HL-60 (cell line): Measurements from ENCODE around the gene BICRAL.

ENCODE experiments used
- POLR2AphosphoS5 ChIP-seq: IDR thresholded peaks from 2 replicates; pipeline ENCODE4 v1.6.1; 2012; ENCODE audit warnings: low read depth
- REST ChIP-seq: IDR thresholded peaks from 2 replicates; pipeline ENCODE4 v1.6.1; 2012; ENCODE audit warnings: low read depth; ENCODE audit not compliant: insufficient replicate concordance
- TF ChIP-seq, protein P1 (sequence below): IDR thresholded peaks from one replicate; pipeline ENCODE4 v1.5.1; 2011; ENCODE audit warnings: low read length, control low read depth, inconsistent platforms; ENCODE audit not compliant: insufficient read depth

DNA sequence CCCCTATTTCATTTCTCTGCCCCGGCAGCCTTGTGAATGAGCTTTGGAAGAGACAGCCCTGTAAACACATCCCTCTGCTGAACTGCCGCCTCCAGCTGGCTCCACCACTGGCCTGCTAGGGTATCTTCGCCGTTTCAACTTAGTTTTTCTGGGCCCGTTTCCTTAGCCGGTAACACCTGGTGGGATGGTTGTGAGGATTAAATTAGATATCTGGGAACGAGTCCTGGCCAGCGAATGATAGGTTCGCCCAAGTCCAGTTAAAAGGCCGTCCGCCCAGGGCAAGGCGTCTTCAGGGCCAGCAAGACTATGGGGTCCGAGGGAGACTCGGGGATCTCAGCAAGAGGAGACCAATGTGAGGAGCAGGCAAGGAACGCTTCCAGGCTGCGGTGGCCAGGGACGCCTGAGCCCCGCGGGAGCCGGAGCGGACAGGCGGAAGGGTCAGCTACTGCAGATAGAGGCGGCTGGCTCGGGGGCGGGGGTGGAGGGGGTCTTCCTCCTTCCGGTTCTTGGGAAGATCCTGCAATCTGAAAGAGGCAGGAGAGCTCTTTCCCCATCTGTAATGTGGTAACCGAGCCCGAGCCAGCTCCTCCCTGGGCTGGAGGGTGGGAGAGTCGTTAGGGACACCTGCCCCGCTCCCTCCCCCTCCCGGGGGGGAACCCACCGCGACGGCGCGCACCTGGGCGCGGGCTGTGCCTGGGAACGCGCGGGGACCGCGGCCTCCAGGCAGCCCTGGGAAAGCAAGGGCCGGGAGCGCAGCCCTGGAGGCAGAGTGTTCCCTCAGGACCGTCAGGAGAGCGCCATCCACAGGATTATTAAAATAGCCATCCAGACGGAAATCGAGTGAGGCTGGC, 129.5 kb downstream of the BICRAL start:
- TF ChIP-seq REST (no peak), POLR2AphosphoS5 (no peak)
- TF ChIP-seq, protein P1, sequence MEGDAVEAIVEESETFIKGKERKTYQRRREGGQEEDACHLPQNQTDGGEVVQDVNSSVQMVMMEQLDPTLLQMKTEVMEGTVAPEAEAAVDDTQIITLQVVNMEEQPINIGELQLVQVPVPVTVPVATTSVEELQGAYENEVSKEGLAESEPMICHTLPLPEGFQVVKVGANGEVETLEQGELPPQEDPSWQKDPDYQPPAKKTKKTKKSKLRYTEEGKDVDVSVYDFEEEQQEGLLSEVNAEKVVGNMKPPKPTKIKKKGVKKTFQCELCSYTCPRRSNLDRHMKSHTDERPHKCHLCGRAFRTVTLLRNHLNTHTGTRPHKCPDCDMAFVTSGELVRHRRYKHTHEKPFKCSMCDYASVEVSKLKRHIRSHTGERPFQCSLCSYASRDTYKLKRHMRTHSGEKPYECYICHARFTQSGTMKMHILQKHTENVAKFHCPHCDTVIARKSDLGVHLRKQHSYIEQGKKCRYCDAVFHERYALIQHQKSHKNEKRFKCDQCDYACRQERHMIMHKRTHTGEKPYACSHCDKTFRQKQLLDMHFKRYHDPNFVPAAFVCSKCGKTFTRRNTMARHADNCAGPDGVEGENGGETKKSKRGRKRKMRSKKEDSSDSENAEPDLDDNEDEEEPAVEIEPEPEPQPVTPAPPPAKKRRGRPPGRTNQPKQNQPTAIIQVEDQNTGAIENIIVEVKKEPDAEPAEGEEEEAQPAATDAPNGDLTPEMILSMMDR: no peak
